ENCODE measurements around the gene CST1. TPM values are rescaled to one million over a fixed set of nuclear protein-coding genes. Genes with fewer than 3 reads are reported as not detected.
"Not testable (repeated sequence)": the region's sequence is repeated elsewhere in the genome, so short reads cannot be mapped to it uniquely, and the experiment has no call there.

The CST1 gene
- polyA plus RNA-seq, 2 donors = not detected

- Histone ChIP-seq H3K4me1 (ENCODE audit: control insufficient read depth in 2 of 2, insufficient read depth in 2 of 2, low read length in 1 of 2) (no peaks in the 10 kb centered on the region), H3K4me3 (ENCODE audit: low read depth in 1 of 2, low read length in 2 of 2) (no peak overlapping the region), H3K27me3 (ENCODE audit: control insufficient read depth in 1 of 2, insufficient read depth in 2 of 2, low read length in 2 of 2) (no peaks in the 10 kb centered on the region), H3K36me3 (ENCODE audit: control insufficient read depth in 2 of 2, insufficient read depth in 2 of 2, low read length in 1 of 2) (no peaks in the 10 kb centered on the region), H3K9me3 (ENCODE audit: control insufficient read depth in 2 of 2, insufficient read depth in 1 of 2, low read depth in 1 of 2, low read length in 1 of 2) (no peaks in the 10 kb centered on the region), H3K27ac (ENCODE audit: low read depth in 2 of 2, low read length in 1 of 2) (no peak overlapping the region)
- WGBS, 2 donors = 85 to 90% methylated on average over 3 of the region's 3 CpGs
These were observed 25.6 kb downstream of the CST1 start for GRCh38 chr20:23725102-23725501.

- WGBS, 2 donors = 52 to 62% methylated on average over 2 of the region's 2 CpGs
- not testable (repeated sequence) for H3K4me1 ChIP-seq (ENCODE audit: control insufficient read depth in 2 of 2, insufficient read depth in 2 of 2, low read length in 1 of 2); H3K27me3 ChIP-seq (ENCODE audit: control insufficient read depth in 1 of 2, insufficient read depth in 2 of 2, low read length in 2 of 2); H3K9me3 ChIP-seq (ENCODE audit: control insufficient read depth in 2 of 2, insufficient read depth in 1 of 2, low read depth in 1 of 2, low read length in 1 of 2); H3K4me3 ChIP-seq (ENCODE audit: low read depth in 1 of 2, low read length in 2 of 2); H3K27ac ChIP-seq (ENCODE audit: low read depth in 2 of 2, low read length in 1 of 2); H3K36me3 ChIP-seq (ENCODE audit: control insufficient read depth in 2 of 2, insufficient read depth in 2 of 2, low read length in 1 of 2)
These were observed 27.0 kb downstream of the CST1 start for GRCh38 chr20:23723659-23724307.

GRCh38 chr20:23722851-23723250, 27.9 kb downstream of the CST1 start:
- not testable (repeated sequence) for H3K4me1 ChIP-seq (ENCODE audit: control insufficient read depth in 2 of 2, insufficient read depth in 2 of 2, low read length in 1 of 2); H3K9me3 ChIP-seq (ENCODE audit: control insufficient read depth in 2 of 2, insufficient read depth in 1 of 2, low read depth in 1 of 2, low read length in 1 of 2); H3K27ac ChIP-seq (ENCODE audit: low read depth in 2 of 2, low read length in 1 of 2); H3K36me3 ChIP-seq (ENCODE audit: control insufficient read depth in 2 of 2, insufficient read depth in 2 of 2, low read length in 1 of 2); H3K27me3 ChIP-seq (ENCODE audit: control insufficient read depth in 1 of 2, insufficient read depth in 2 of 2, low read length in 2 of 2); H3K4me3 ChIP-seq (ENCODE audit: low read depth in 1 of 2, low read length in 2 of 2)
- 73 to 74% methylated on average over 5 of the region's 5 CpGs for WGBS, 2 donors

DNA sequence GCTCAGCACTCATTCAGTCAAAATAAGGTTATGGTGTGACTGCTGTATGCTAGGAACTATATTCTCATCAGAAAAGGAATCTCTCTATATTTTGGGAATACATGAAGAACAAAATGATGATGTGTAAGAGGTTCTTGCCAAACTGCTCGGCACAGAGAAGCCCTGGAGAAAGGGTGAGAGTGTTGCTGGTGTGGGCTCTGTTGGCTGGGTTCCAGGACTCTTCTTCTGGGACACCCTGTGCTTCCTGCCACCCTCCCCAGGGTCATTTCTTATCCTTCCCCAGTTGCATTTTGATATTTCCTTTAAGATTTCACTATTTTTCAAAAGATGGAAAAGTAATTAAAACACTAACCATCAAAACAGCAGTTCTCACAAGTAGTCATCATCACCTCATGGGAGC, 28.8 kb downstream of the CST1 start:
- Histone ChIP-seq H3K27me3 (ENCODE audit: control insufficient read depth in 1 of 2, insufficient read depth in 2 of 2, low read length in 2 of 2) (no peaks in the 10 kb centered on the region), H3K27ac (ENCODE audit: low read depth in 2 of 2, low read length in 1 of 2) (no peak overlapping the region), H3K4me1 (ENCODE audit: control insufficient read depth in 2 of 2, insufficient read depth in 2 of 2, low read length in 1 of 2) (no peaks in the 10 kb centered on the region), H3K36me3 (ENCODE audit: control insufficient read depth in 2 of 2, insufficient read depth in 2 of 2, low read length in 1 of 2) (no peaks in the 10 kb centered on the region), H3K4me3 (ENCODE audit: low read depth in 1 of 2, low read length in 2 of 2) (no peak overlapping the region), H3K9me3 (ENCODE audit: control insufficient read depth in 2 of 2, insufficient read depth in 1 of 2, low read depth in 1 of 2, low read length in 1 of 2) (no peaks in the 10 kb centered on the region)
- 34 to 45% methylated on average over 1 of the region's 1 CpG for WGBS, 2 donors

DNA sequence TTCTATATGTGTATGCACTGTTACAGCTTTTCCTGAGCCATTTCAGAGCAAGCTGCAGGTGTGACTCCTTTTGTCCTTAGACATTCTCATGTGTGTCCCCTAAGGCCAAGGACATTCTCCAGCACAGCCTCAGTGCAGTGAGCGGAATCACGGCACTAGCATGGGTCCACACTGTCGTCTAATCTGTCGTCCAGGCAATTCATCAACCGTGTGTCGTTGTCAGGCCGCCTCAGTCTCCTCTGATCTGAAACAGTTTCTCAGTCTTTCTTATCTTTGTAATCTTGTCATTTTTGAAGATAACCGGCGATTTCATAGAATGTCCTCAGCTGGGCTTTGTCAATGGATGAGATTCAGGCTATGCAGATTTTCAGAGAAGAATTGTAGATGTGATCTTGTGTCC, 31.4 kb downstream of the CST1 start:
- not testable (repeated sequence) for H3K9me3 ChIP-seq (ENCODE audit: control insufficient read depth in 2 of 2, insufficient read depth in 1 of 2, low read depth in 1 of 2, low read length in 1 of 2); H3K4me3 ChIP-seq (ENCODE audit: low read depth in 1 of 2, low read length in 2 of 2); H3K27me3 ChIP-seq (ENCODE audit: control insufficient read depth in 1 of 2, insufficient read depth in 2 of 2, low read length in 2 of 2); H3K36me3 ChIP-seq (ENCODE audit: control insufficient read depth in 2 of 2, insufficient read depth in 2 of 2, low read length in 1 of 2); H3K27ac ChIP-seq (ENCODE audit: low read depth in 2 of 2, low read length in 1 of 2); H3K4me1 ChIP-seq (ENCODE audit: control insufficient read depth in 2 of 2, insufficient read depth in 2 of 2, low read length in 1 of 2)
- WGBS, 2 donors = 58 to 60% methylated on average over 9 of the region's 9 CpGs

- not testable (repeated sequence) for H3K4me3 ChIP-seq (ENCODE audit: low read depth in 1 of 2, low read length in 2 of 2); H3K27me3 ChIP-seq (ENCODE audit: control insufficient read depth in 1 of 2, insufficient read depth in 2 of 2, low read length in 2 of 2); H3K36me3 ChIP-seq (ENCODE audit: control insufficient read depth in 2 of 2, insufficient read depth in 2 of 2, low read length in 1 of 2)
These were observed 39.0 kb downstream of the CST1 start for GRCh38 chr20:23711778-23712177.

GRCh38 chr20:23710771-23711170, 40.0 kb downstream of the CST1 start:
- no peaks in the 10 kb centered on the region for H3K9me3 ChIP-seq (ENCODE audit: control insufficient read depth in 2 of 2, insufficient read depth in 1 of 2, low read depth in 1 of 2, low read length in 1 of 2)
- 88 to 91% methylated on average over 4 of the region's 4 CpGs for WGBS, 2 donors
- no peak overlapping the region for H3K4me3 ChIP-seq (ENCODE audit: low read depth in 1 of 2, low read length in 2 of 2)
- H3K27me3 ChIP-seq (ENCODE audit: control insufficient read depth in 1 of 2, insufficient read depth in 2 of 2, low read length in 2 of 2) = no peaks in the 10 kb centered on the region
- H3K36me3 ChIP-seq (ENCODE audit: control insufficient read depth in 2 of 2, insufficient read depth in 2 of 2, low read length in 1 of 2) = no peaks in the 10 kb centered on the region
- H3K27ac ChIP-seq (ENCODE audit: low read depth in 2 of 2, low read length in 1 of 2) = no peak overlapping the region
- H3K4me1 ChIP-seq (ENCODE audit: control insufficient read depth in 2 of 2, insufficient read depth in 2 of 2, low read length in 1 of 2) = no peaks in the 10 kb centered on the region

More at GRCh38 chr20:23711778-23712177, 39.0 kb downstream of the CST1 start:
- H3K4me1 ChIP-seq (ENCODE audit: control insufficient read depth in 2 of 2, insufficient read depth in 2 of 2, low read length in 1 of 2); H3K27ac ChIP-seq (ENCODE audit: low read depth in 2 of 2, low read length in 1 of 2); H3K9me3 ChIP-seq (ENCODE audit: control insufficient read depth in 2 of 2, insufficient read depth in 1 of 2, low read depth in 1 of 2, low read length in 1 of 2): not testable (repeated sequence)

DNA sequence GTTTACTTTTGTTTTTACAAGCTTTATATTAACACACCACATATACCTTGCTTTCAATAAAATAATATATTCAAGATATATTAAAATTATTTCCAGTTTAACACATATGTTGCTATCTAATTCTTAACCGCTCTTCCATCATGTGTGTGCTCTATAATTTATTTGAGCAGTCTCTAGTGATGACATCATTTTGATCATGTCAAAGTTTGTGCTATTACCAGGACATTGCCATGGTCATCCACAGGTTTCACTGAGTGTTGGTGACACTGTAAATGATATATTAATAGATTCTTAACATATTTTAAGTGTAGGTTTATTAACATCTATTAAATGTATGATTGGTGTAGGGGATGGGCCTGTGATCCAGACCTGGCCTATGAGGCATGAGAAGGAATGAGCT, 44.8 kb downstream of the CST1 start:
- no peak overlapping the region for H3K27ac ChIP-seq (ENCODE audit: low read depth in 2 of 2, low read length in 1 of 2)
- H3K27me3 ChIP-seq (ENCODE audit: control insufficient read depth in 1 of 2, insufficient read depth in 2 of 2, low read length in 2 of 2) = no peaks in the 10 kb centered on the region
- 96 to 100% methylated on average over 1 of the region's 1 CpG for WGBS, 2 donors
- H3K36me3 ChIP-seq (ENCODE audit: control insufficient read depth in 2 of 2, insufficient read depth in 2 of 2, low read length in 1 of 2) = no peaks in the 10 kb centered on the region
- no peak overlapping the region for H3K4me3 ChIP-seq (ENCODE audit: low read depth in 1 of 2, low read length in 2 of 2)
- H3K4me1 ChIP-seq (ENCODE audit: control insufficient read depth in 2 of 2, insufficient read depth in 2 of 2, low read length in 1 of 2) = no peaks in the 10 kb centered on the region
- H3K9me3 ChIP-seq (ENCODE audit: control insufficient read depth in 2 of 2, insufficient read depth in 1 of 2, low read depth in 1 of 2, low read length in 1 of 2) = peaks cover 0 to 4% of the 10 kb centered on the region in 2 donors

DNA sequence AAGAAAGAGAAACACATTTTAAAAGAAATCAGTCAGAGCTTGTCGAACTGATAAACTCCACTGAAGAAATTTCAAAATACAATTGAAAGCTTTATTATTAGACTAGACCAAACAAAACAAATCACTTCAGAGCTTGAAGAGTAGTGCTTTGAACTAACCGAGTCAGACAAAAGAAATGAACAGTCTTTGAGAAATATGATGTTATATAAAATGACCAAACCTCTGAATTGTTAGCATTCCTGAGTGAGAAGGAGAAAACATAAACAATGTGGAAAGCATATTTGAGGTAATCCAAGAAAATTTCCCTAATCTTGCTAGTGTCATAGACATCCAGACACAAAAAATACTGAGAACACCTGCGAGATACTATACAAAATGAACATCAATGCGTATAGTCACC, 48.7 kb downstream of the CST1 start:
- no peaks in the 10 kb centered on the region for H3K36me3 ChIP-seq (ENCODE audit: control insufficient read depth in 2 of 2, insufficient read depth in 2 of 2, low read length in 1 of 2)
- no peak overlapping the region for H3K4me3 ChIP-seq (ENCODE audit: low read depth in 1 of 2, low read length in 2 of 2)
- no peaks in the 10 kb centered on the region for H3K4me1 ChIP-seq (ENCODE audit: control insufficient read depth in 2 of 2, insufficient read depth in 2 of 2, low read length in 1 of 2)
- no peak overlapping the region for H3K27ac ChIP-seq (ENCODE audit: low read depth in 2 of 2, low read length in 1 of 2)
- H3K27me3 ChIP-seq (ENCODE audit: control insufficient read depth in 1 of 2, insufficient read depth in 2 of 2, low read length in 2 of 2) = peaks cover 0 to 3% of the 10 kb centered on the region in 2 donors
- WGBS, 2 donors = 73 to 77% methylated on average over 4 of the region's 4 CpGs
- peaks cover 0 to 5% of the 10 kb centered on the region in 2 donors for H3K9me3 ChIP-seq (ENCODE audit: control insufficient read depth in 2 of 2, insufficient read depth in 1 of 2, low read depth in 1 of 2, low read length in 1 of 2)

GRCh38 chr20:23700931-23701330, 49.8 kb downstream of the CST1 start:
- Histone ChIP-seq H3K27ac (ENCODE audit: low read depth in 2 of 2, low read length in 1 of 2) (no peak overlapping the region), H3K4me1 (ENCODE audit: control insufficient read depth in 2 of 2, insufficient read depth in 2 of 2, low read length in 1 of 2) (no peaks in the 10 kb centered on the region)
- WGBS, 2 donors = 80% methylated on average over 3 of the region's 3 CpGs

More at GRCh38 chr20:23700931-23701330, 49.8 kb downstream of the CST1 start:
- Histone ChIP-seq H3K36me3 (ENCODE audit: control insufficient read depth in 2 of 2, insufficient read depth in 2 of 2, low read length in 1 of 2) (no peaks in the 10 kb centered on the region), H3K9me3 (ENCODE audit: control insufficient read depth in 2 of 2, insufficient read depth in 1 of 2, low read depth in 1 of 2, low read length in 1 of 2) (peaks cover 0 to 5% of the 10 kb centered on the region in 2 donors), H3K27me3 (ENCODE audit: control insufficient read depth in 1 of 2, insufficient read depth in 2 of 2, low read length in 2 of 2) (peaks cover 0 to 3% of the 10 kb centered on the region in 2 donors), H3K4me3 (ENCODE audit: low read depth in 1 of 2, low read length in 2 of 2) (no peak overlapping the region)
